Measurements from ENCODE around the gene ERBB4. TPM values are rescaled to one million over a fixed set of nuclear protein-coding genes. Genes with fewer than 3 reads are reported as not detected.
A peak's percentile ranks its signal among the peaks of the same experiment; 100 is the strongest.

ERBB4 gene
- total RNA-seq, 1 donor: 5.8 TPM

DNA sequence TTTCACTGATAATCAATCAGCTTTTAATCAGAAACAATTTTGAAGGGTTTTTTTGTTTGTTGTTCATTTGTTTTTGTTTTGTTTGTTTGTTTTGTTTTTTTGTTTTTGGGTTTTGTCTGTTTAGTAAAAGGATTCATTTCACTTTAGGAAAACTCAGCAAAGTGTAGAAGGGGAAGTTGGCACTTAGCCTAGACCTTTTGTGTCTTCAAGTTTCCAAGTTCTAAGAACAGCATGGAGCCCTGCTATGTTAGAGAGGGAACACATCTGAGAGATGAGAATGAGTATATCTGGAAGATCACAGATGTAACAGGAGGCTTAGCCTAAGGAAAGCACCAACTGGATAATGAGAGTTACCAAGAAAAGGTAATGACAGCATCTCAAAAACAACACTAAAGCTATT, 501.5 kb downstream of the ERBB4 start:
- no peak for TF ChIP-seq CTCF (IDR thresholded peaks at IDR 0.05; ENCODE audit: insufficient read depth, low read length)
- no peak for DNase-seq (ENCODE audit: low read depth)
- H3K4me3 ChIP-seq (ENCODE audit: low read depth, low read length): no peak overlapping the region

DNA sequence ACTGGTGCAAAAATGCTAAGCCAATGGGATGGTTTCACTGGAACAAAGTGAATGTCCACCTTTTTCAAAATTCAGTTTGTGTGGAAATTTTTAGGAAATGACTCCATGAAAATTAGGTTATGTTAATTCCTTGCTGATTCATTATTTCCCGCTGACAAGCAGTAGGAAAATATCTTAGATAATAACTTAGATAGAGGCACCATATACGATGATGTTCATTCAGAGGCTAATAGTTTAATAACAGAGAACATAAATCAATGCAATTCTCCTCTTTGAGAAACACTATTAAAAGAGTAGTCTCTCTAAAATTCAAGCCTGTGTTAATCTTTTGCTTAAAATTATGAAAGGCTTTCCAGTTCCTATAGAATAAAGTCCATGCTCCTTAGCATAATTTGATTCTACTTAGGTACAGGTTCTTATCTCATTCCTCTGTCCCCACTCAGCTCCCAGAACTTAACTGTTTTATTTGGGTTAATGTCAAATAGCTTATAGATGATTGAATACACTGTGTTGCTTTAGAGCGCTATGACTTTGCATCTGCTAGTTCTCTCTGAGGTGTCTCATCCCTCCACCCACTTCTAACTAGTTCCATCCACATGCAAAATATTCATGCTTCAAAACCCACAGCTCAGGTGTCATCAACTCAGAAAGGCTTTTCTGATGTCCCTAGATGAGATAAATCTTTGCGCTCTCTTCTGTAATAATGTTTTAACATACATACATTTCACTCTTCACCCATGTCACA, 503.6 kb downstream of the ERBB4 start:
- DNase-seq (ENCODE audit: low read depth): peak; percentile 28
- TF ChIP-seq CTCF (IDR thresholded peaks at IDR 0.05; ENCODE audit: insufficient read depth, low read length): no peak
- H3K4me3 ChIP-seq (ENCODE audit: low read depth, low read length): no peak overlapping the region

- DNase-seq (ENCODE audit: low read depth): no peak
- TF ChIP-seq CTCF (IDR thresholded peaks at IDR 0.05; ENCODE audit: insufficient read depth, low read length): no peak
- H3K4me3 ChIP-seq (ENCODE audit: low read depth, low read length): no peak overlapping the region
These were observed 504.7 kb downstream of the ERBB4 start for GRCh38 chr2:212033888-212034287.

- DNase-seq (ENCODE audit: low read depth): peak; percentile 77
- no peak for TF ChIP-seq CTCF (IDR thresholded peaks at IDR 0.05; ENCODE audit: insufficient read depth, low read length)
- no peak overlapping the region for H3K4me3 ChIP-seq (ENCODE audit: low read depth, low read length)
These were observed 505.9 kb downstream of the ERBB4 start for GRCh38 chr2:212032536-212033219.

DNA sequence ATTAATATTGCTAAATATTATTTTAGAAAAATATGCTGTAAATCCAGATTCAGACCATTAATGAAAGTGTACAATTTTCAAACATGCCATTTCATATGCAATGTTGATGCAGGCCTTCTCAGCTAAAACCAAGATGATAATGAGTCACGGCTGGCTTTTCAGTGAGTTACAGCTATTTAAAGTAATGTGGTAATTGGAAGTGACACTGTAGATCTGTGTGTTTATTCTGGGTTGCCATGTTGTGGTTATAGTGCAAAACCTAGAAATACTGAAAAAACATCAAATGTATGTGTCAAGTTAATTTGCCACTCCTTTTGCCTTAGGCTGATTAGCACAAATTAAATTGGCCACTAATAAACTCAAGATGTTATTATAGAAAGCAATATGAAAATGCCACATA, 506.6 kb downstream of the ERBB4 start:
- TF ChIP-seq CTCF (IDR thresholded peaks at IDR 0.05; ENCODE audit: insufficient read depth, low read length): no peak
- peak; percentile 81 for DNase-seq (ENCODE audit: low read depth)
- no peak overlapping the region for H3K4me3 ChIP-seq (ENCODE audit: low read depth, low read length)

DNA sequence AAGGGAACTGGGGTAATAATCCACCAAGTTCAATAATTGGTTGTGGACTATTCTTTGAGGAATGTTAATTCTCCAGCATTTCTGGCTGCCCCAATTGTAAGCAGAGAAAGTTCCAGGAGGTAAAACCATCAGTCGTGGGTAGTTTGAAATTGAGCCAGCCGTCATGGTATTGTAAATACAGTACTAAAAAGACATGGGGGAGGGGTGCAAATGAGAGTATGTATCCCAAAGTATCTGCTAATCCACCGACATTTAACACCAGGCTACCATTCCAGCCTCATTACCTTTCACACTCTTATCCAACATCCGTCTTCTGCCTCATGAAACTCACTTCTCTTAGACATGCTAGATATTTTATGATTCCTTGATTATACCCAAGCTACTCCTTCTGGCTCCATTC, 507.9 kb downstream of the ERBB4 start:
- H3K4me3 ChIP-seq (ENCODE audit: low read depth, low read length): no peak overlapping the region
- DNase-seq (ENCODE audit: low read depth): no peak
- no peak for TF ChIP-seq CTCF (IDR thresholded peaks at IDR 0.05; ENCODE audit: insufficient read depth, low read length)

Measured in fibroblast of the aortic adventitia (primary cell).